ENCODE measurements around the gene MMRN2.
"Not testable (repeated sequence)": the region's sequence is repeated elsewhere in the genome, so short reads cannot be mapped to it uniquely, and the experiment has no call there.

The MMRN2 gene

GRCh38 chr10:86954681-86955500, 2.5 kb downstream of the MMRN2 start:
- no peak overlapping the region for H3K4me3 ChIP-seq (ENCODE audit: control insufficient read depth, low read depth, low read length)
- DNase-seq (ENCODE audit: low read depth), result no peak
- TF ChIP-seq CTCF (IDR thresholded peaks at IDR 0.05; ENCODE audit: control insufficient read depth, insufficient read depth, low read depth, low read length, missing control alignments), result no peak

GRCh38 chr10:86953747-86954680, 3.4 kb downstream of the MMRN2 start:
- no peak for TF ChIP-seq CTCF (IDR thresholded peaks at IDR 0.05; ENCODE audit: control insufficient read depth, insufficient read depth, low read depth, low read length, missing control alignments)
- no peak overlapping the region for H3K4me3 ChIP-seq (ENCODE audit: control insufficient read depth, low read depth, low read length)
- DNase-seq (ENCODE audit: low read depth), result no peak

- not testable (repeated sequence) for H3K4me3 ChIP-seq (ENCODE audit: control insufficient read depth, low read depth, low read length); DNase-seq (ENCODE audit: low read depth)
Measured at GRCh38 chr10:86952697-86953096, 4.7 kb downstream of the MMRN2 start.

GRCh38 chr10:86952106-86952505, 5.3 kb downstream of the MMRN2 start:
- H3K4me3 ChIP-seq (ENCODE audit: control insufficient read depth, low read depth, low read length), result no peak overlapping the region
- no peak for TF ChIP-seq CTCF (IDR thresholded peaks at IDR 0.05; ENCODE audit: control insufficient read depth, insufficient read depth, low read depth, low read length, missing control alignments)
- DNase-seq (ENCODE audit: low read depth), result no peak

GRCh38 chr10:86951184-86951761, 6.1 kb downstream of the MMRN2 start:
- no peak for TF ChIP-seq CTCF (IDR thresholded peaks at IDR 0.05; ENCODE audit: control insufficient read depth, insufficient read depth, low read depth, low read length, missing control alignments)
- no peak for DNase-seq (ENCODE audit: low read depth)
- H3K4me3 ChIP-seq (ENCODE audit: control insufficient read depth, low read depth, low read length), result no peak overlapping the region

GRCh38 chr10:86950349-86950748, 7.1 kb downstream of the MMRN2 start:
- H3K4me3 ChIP-seq (ENCODE audit: control insufficient read depth, low read depth, low read length), result no peak overlapping the region
- TF ChIP-seq CTCF (IDR thresholded peaks at IDR 0.05; ENCODE audit: control insufficient read depth, insufficient read depth, low read depth, low read length, missing control alignments), result no peak
- DNase-seq (ENCODE audit: low read depth), result no peak

- H3K4me3 ChIP-seq (ENCODE audit: control insufficient read depth, low read depth, low read length); DNase-seq (ENCODE audit: low read depth): not testable (repeated sequence)
Measured at GRCh38 chr10:86947806-86948205, 9.6 kb downstream of the MMRN2 start.
